Cardiac fibroblast (primary cell): ENCODE data around the gene SCGB2A2.

ENCODE experiments used
- DNase-seq, 2 donors: peaks; one replicate each; pipeline versions ENCODE4 v3.0.0 to v3.0.0-alpha.2; 2010; ENCODE audit warnings: low read depth in 2 of 2
- H3K4me3 ChIP-seq, 2 donors: replicated peaks in 1 of 2; 1 replicate in 1 of 2; 2 replicates in 1 of 2; pipeline ENCODE4 v1.5.1; 2011; ENCODE audit warnings: low read depth in 2 of 2, low read length in 2 of 2, mild to moderate bottlenecking in 2 of 2, moderate library complexity in 1 of 2
- TF ChIP-seq, protein P1 (sequence below): IDR thresholded peaks from one replicate; pipeline ENCODE4 v1.5.1; 2011; ENCODE audit warnings: low read depth, mild to moderate bottlenecking, low read length, inconsistent platforms

The SCGB2A2 gene

DNA sequence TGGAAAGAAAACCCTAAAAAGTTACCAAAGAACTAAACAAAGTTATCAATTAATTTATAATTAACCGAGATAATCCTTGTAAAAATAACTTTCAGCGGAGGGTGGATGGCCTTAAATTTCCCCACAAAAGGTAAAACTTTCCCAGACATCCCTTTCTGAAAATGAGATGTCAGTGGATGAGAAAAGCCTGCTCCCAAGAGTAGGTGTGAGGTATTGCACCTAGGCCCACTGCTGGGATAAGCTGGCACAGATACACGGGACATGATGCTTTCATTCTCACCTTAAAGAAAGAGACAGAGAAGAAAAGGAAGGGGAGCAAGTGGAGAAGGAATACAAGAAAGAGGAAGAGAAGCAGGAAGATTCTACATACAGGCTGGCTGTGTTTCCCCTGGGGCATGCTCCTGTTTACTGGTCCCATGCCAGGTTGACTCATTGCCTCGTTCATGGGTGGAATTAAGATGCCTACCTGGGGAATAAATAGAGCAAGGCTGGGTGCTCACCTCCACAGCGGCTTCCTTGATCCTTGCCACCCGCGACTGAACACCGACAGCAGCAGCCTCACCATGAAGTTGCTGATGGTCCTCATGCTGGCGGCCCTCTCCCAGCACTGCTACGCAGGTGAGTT, at the start of gene SCGB2A2:
SCGB2A2 (plus strand) TSS at position 505 of the 625 bp plus-strand sequence; CDS start at position 564, 59 bp downstream.
- DNase-seq = peak in 1 of 2 donors; percentile 16
- no peak within 1 kb of the TSS for H3K4me3 ChIP-seq
- TF ChIP-seq, protein P1, sequence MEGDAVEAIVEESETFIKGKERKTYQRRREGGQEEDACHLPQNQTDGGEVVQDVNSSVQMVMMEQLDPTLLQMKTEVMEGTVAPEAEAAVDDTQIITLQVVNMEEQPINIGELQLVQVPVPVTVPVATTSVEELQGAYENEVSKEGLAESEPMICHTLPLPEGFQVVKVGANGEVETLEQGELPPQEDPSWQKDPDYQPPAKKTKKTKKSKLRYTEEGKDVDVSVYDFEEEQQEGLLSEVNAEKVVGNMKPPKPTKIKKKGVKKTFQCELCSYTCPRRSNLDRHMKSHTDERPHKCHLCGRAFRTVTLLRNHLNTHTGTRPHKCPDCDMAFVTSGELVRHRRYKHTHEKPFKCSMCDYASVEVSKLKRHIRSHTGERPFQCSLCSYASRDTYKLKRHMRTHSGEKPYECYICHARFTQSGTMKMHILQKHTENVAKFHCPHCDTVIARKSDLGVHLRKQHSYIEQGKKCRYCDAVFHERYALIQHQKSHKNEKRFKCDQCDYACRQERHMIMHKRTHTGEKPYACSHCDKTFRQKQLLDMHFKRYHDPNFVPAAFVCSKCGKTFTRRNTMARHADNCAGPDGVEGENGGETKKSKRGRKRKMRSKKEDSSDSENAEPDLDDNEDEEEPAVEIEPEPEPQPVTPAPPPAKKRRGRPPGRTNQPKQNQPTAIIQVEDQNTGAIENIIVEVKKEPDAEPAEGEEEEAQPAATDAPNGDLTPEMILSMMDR = peak; percentile 46

DNA sequence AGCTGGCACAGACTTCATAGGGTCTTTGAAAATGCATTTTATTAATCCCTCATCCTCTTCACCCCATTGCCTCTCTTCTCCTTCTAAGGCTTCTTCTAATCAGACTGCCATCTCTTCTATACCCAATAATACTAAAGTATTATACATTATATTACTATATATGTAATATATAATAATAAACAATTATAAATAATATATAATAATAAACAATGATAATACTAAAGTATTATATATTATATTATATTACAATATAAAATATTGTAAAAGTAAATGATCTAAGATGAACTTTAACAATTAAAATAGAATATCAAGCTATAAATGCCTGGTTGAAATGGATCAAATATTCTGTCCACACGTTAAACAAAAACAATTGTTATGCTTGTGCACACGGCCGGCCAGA, 48.5 kb upstream of the SCGB2A2 start:
- TF ChIP-seq, protein P1 = no peak
- DNase-seq = no peak
- no peak overlapping the region for H3K4me3 ChIP-seq

DNA sequence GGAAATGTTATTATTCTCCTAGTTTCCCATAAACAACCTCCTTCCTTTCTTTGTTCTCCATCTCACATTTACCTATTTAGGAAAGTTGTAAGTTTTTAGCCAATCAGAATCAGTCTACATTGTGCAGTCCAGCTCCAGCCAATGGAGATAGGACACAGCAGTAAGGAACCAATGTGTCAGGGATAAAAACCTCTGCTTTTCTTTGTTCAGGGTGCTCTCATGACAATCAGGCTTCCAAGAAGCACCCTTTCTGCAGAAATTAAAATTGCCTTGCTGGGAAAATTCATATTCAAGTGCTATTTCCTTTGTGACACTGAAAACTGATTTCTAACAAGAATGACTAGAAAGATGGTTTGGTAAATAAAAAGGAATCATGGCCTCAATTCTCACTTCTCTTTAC, 46.9 kb upstream of the SCGB2A2 start:
- DNase-seq = peak in 1 of 2 donors; percentile 53
- TF ChIP-seq, protein P1 = no peak
- H3K4me3 ChIP-seq = no peak overlapping the region

DNA sequence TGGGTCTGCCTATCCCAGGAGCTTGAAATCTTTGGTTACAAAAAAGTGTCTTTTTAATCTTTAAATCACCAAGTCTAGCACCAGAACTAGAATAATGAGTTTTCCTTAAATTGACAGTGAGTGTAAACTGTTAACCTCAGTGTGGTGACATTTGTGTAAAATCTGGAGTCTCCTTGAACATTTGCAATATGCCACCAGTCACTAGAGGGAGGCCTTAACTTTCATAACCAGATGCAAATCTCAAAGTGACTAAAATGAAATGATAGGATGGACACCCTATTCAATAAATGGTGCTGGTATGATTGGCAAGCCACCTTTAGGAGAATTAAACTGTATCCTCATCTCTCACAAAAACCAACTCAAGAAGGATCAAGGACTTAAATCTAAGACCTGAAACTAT, 36.2 kb upstream of the SCGB2A2 start:
- peak in 1 of 2 donors; percentile 14 for DNase-seq
- TF ChIP-seq, protein P1 = peak; percentile 8
- H3K4me3 ChIP-seq = no peak overlapping the region

DNA sequence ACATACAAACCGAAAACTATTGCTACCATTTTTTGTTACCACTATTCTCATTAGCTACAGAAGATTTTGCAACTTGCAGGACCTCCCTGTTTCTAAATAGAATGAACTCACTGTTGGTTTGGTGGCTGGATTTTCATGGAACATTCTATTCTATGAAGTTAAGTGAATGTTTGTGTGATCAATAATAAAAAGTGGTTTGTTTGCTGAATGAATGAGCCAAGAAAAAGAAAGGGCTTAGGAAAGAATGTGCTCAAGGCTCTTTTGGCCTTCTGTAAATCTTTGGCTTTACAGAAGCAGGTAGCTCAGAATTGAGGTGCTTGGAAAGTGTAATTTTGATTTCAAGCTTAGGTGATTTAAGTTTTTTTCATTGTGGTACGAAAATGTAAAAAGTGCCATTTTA, 33.8 kb upstream of the SCGB2A2 start:
- TF ChIP-seq, protein P1 = no peak
- no peak for DNase-seq
- no peak overlapping the region for H3K4me3 ChIP-seq

DNA sequence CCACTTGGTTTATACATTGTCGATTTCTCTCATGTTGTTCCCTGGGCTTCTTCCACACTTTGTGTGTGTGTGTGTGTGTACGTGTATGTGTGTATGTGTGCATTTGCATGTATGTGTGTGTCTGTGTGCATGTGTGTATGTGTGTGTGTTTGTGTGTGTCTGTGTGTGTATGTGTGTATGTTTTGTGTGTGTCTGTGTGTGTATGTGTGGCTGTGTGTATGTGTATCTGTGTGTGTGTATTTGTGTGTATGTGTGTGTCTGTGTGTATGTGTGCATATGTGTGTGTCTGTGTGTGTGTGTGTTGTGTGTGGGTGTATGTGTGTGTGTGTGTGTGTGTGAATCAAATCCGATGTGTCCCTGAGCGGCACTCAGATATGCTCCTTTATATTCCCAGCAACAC, 32.5 kb upstream of the SCGB2A2 start:
- no peak overlapping the region for H3K4me3 ChIP-seq
- TF ChIP-seq, protein P1 = no peak
- DNase-seq = no peak

DNA sequence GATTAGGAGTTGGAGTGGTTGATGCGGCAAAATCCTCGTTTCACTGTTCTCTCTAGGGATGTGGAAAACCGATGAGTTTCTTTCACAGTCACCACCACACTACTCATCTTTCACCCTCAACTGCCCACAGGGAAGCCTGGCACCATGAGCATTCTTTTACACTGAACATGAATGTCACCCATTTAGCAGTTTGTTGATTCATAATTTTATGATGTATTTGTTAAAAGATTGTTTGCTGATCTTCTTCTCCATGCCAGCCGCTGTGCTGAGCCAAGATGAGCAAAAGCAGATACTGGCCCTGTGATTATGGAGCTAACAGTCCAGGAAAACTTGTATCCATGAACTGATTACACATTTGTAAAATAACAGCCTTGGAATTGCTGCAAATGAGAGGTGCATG, 31.8 kb upstream of the SCGB2A2 start:
- TF ChIP-seq, protein P1 = no peak
- no peak for DNase-seq
- no peak overlapping the region for H3K4me3 ChIP-seq
